Loucy (cell line): ENCODE data around the gene SAG.

Experiments
- H2AFZ ChIP-seq: fragments of 200-600 bp; sonication (generic); 2 replicates; pipeline ENCODE4 v1.6.0; 2016; ENCODE audit warnings: antibody characterized with exemption, mild to moderate bottlenecking, low read length, moderate library complexity
- H3F3A ChIP-seq: fragments of 200-600 bp; 2 replicates; pipeline ENCODE4 v1.6.0; 2016; ENCODE audit warnings: antibody characterized with exemption, low read depth, mild to moderate bottlenecking
- H3K27me3 ChIP-seq: fragments of 200-600 bp; sonication (generic); 2 replicates; pipeline ENCODE4 v1.6.1; 2014; ENCODE audit warnings: low read length, mild to moderate bottlenecking; ENCODE audit not compliant: insufficient read depth, poor library complexity, severe bottlenecking
- H3K36me3 ChIP-seq: fragments of 200-600 bp; sonication (generic); 2 replicates; pipeline ENCODE4 v1.6.1; 2016; ENCODE audit warnings: low read length; ENCODE audit not compliant: insufficient read depth
- H3K4me1 ChIP-seq: fragments of 200-600 bp; sonication (generic); 2 replicates; pipeline ENCODE4 v1.5.1; 2014; ENCODE audit warnings: low read length, mild to moderate bottlenecking; ENCODE audit not compliant: insufficient read depth, poor library complexity, severe bottlenecking
- H3K4me2 ChIP-seq: fragments of 200-600 bp; sonication (generic); 2 replicates; pipeline ENCODE4 v1.6.0; 2014; ENCODE audit warnings: antibody characterized with exemption, low read length, low read depth, mild to moderate bottlenecking; ENCODE audit not compliant: poor library complexity, severe bottlenecking
- H3K4me3 ChIP-seq: fragments of 200-600 bp; sonication (generic); 2 replicates; pipeline ENCODE4 v1.5.1; 2014; ENCODE audit warnings: low read length, mild to moderate bottlenecking, mixed read lengths; ENCODE audit not compliant: poor library complexity, severe bottlenecking
- H3K79me2 ChIP-seq: fragments of 200-600 bp; sonication (generic); 2 replicates; pipeline ENCODE4 v1.6.1; 2014; ENCODE audit warnings: low read length; ENCODE audit not compliant: insufficient read depth
- H3K9ac ChIP-seq: fragments of 200-600 bp; sonication (generic); 2 replicates; pipeline ENCODE4 v1.6.0; 2014; ENCODE audit warnings: mild to moderate bottlenecking, low read depth, low read length, moderate library complexity; ENCODE audit not compliant: poor library complexity, severe bottlenecking
- H3K9me2 ChIP-seq: fragments of 200-600 bp; sonication (generic); replicated peaks from 2 replicates; pipeline ENCODE4 v1.6.1; 2016; ENCODE audit warnings: low read depth, low read length, mixed read lengths
- H3K9me3 ChIP-seq: fragments of 200-600 bp; sonication (generic); 2 replicates; pipeline ENCODE4 v1.6.1; 2014; ENCODE audit warnings: mild to moderate bottlenecking, antibody characterized with exemption, low read length, low read depth; ENCODE audit not compliant: insufficient read depth
- H4K20me1 ChIP-seq: fragments of 200-600 bp; sonication (generic); 2 replicates; pipeline ENCODE4 v1.6.0; 2014; ENCODE audit warnings: antibody characterized with exemption, low read length, mild to moderate bottlenecking; ENCODE audit not compliant: insufficient read depth, poor library complexity, severe bottlenecking
- CTCF ChIP-seq: fragments of 200-600 bp; sonication (generic); conservative IDR thresholded peaks from 2 replicates; pipeline ENCODE4 v1.5.1; 2014; ENCODE audit warnings: mild to moderate bottlenecking, antibody characterized with exemption, low read length
- EZH2phosphoT487 ChIP-seq: fragments of 200-600 bp; IDR thresholded peaks from 2 replicates; pipeline ENCODE4 v1.6.1; 2018; ENCODE audit warnings: antibody characterized with exemption, mild to moderate bottlenecking, moderate library complexity, borderline replicate concordance

Gene SAG

DNA sequence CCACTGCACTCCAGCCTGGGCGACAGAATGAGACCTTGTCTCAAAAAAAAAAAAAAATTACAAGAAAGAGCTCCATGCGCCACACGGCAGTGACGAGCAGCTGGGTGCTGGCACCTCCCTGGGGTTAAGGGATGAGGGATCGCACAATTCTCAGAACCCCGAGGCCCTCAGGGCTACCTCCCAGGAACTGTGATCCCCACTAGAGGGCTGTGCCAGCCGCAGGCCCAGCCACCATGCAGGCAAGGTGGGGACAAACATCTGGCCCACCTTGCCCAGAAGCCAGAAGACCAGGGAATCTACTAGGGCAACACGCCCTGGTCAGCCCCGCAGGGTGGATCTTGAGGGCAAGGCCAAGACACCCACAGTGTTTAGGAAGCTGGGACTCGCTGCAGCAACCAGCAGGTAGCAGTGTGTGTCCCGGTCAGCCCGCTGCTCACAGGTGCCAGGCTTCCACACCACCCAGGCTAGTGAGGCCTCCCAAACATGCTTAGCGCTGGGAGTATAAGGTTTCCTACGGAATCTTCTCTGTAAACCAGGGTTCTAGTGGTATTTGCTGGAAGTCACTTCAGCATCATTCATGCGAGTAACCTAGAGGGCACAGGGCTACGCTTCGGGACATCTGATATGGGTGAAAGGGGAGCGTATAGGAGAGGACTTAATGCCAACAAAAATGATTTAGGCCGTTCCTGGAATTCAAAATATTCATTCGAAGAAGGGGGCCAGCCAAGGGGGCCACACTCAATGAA lies 6.7 kb downstream of the SAG start:
- H3K79me2 ChIP-seq, result no peaks in the 10 kb centered on the region
- H3K4me2 ChIP-seq, result no peak overlapping the region
- H2AFZ ChIP-seq, result no peak overlapping the region

GRCh38 chr2:233317196-233317943 lies 9.8 kb downstream of the SAG start:
- H3K9me3 ChIP-seq, result no peaks in the 10 kb centered on the region
- H4K20me1 ChIP-seq, result no peaks in the 10 kb centered on the region
- H3K4me3 ChIP-seq, result no peak overlapping the region
- no peaks in the 10 kb centered on the region for H3K36me3 ChIP-seq
- H3F3A ChIP-seq, result no peaks in the 10 kb centered on the region
- no peak overlapping the region for H3K9ac ChIP-seq
- no peak overlapping the region for H2AFZ ChIP-seq
- no peaks in the 10 kb centered on the region for H3K9me2 ChIP-seq
- no peak overlapping the region for H3K4me2 ChIP-seq
- no peak for TF ChIP-seq CTCF
- no peak for TF ChIP-seq EZH2phosphoT487
- H3K79me2 ChIP-seq, result no peaks in the 10 kb centered on the region
- no peaks in the 10 kb centered on the region for H3K4me1 ChIP-seq
- H3K27me3 ChIP-seq, result no peaks in the 10 kb centered on the region

More for the DNA sequence above, 6.7 kb downstream of the SAG start:
- Histone ChIP-seq H3K9ac (no peak overlapping the region), H3K27me3 (no peaks in the 10 kb centered on the region), H3F3A (no peaks in the 10 kb centered on the region), H4K20me1 (no peaks in the 10 kb centered on the region), H3K4me1 (peaks cover 6% of the 10 kb centered on the region), H3K9me3 (no peaks in the 10 kb centered on the region), H3K36me3 (no peaks in the 10 kb centered on the region), H3K9me2 (no peaks in the 10 kb centered on the region), H3K4me3 (no peak overlapping the region)
- TF ChIP-seq CTCF (no peak), EZH2phosphoT487 (no peak)

DNA sequence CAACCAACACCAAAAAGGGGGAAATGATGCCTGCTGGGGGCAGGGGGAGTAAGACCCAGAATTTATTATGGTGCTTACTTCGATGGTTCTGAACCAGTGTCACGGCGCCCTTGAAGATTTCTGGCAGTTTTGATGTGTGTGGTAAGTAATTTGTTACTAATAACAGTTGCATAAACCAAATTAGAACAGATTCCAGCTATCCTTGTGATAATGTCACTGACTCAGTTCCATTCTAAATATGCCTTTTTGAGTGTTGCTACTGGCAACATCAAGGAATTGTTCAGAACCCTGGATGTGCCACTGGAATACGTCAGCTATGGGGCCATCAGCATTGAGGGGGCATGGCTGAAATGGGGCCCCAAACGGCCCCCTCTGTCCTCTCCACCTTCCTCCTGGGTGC lies 11.6 kb downstream of the SAG start:
- Histone ChIP-seq H4K20me1 (no peaks in the 10 kb centered on the region), H3K79me2 (no peaks in the 10 kb centered on the region), H2AFZ (no peak overlapping the region), H3K4me1 (no peaks in the 10 kb centered on the region), H3K9me2 (no peaks in the 10 kb centered on the region), H3F3A (no peaks in the 10 kb centered on the region), H3K9me3 (no peaks in the 10 kb centered on the region), H3K4me3 (no peak overlapping the region), H3K4me2 (no peak overlapping the region), H3K9ac (no peak overlapping the region), H3K27me3 (no peaks in the 10 kb centered on the region), H3K36me3 (no peaks in the 10 kb centered on the region)
- TF ChIP-seq EZH2phosphoT487 (no peak), CTCF (no peak)
